ENCODE data around the gene OR1D2.

- TF ChIP-seq CTCF (conservative IDR thresholded peaks at IDR 0.05) (no peak), ZFX (IDR thresholded peaks at IDR 0.05) (no peak)
These were observed 54.4 kb downstream of the OR1D2 start for GRCh38 chr17:3049705-3050295.
